ENCODE measurements around the gene CCL1. TPM values are rescaled to one million over a fixed set of nuclear protein-coding genes. Genes with fewer than 3 reads are reported as not detected.

The CCL1 gene
- total RNA-seq, 1 experiment from 2014 or later = not detected

DNA sequence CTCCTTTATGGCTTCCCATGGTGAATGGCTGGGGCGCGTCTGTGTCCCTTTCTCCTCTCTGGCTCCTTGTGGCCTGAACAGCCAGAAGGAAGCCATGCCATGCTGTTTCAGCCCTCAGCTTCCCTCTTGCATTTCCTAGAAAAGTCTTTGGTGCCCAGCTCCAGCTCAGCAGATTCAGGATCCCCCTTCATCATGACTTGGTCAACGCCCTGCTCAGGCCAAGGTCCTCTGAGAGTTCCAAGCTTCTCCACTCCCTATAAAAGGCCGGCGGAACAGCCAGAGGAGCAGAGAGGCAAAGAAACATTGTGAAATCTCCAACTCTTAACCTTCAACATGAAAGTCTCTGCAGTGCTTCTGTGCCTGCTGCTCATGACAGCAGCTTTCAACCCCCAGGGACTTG lies 6.8 kb downstream of the CCL1 start, which contains the start of gene CCL13:
TSS of gene CCL13 (plus strand) at position 287 of the 400 bp plus-strand sequence. CDS start at position 334, 47 bp downstream.
- Histone ChIP-seq H3K4ac (ENCODE audit: low read depth, low read length) (no peak within 1 kb of the TSS), H2BK15ac (ENCODE audit: low read depth, low read length) (no peak within 1 kb of the TSS), H3K79me2 (ENCODE audit: insufficient read depth, low read length) (no peaks in the 10 kb centered on the region), H2AFZ (ENCODE audit: low read length) (no peak within 1 kb of the TSS), H3K14ac (ENCODE audit: insufficient read depth, low read length) (no peak within 1 kb of the TSS), H2BK20ac (ENCODE audit: low read depth, low read length, poor library complexity, severe bottlenecking) (no peak within 1 kb of the TSS), H3K18ac (ENCODE audit: insufficient read length, low read depth, low read length) (no peak within 1 kb of the TSS), H3K9ac (ENCODE audit: extremely low read depth, insufficient read length, low read length) (no peak within 1 kb of the TSS), H3K27me3 (ENCODE audit: insufficient read depth, low read length) (no peaks in the 10 kb centered on the region), H2BK12ac (ENCODE audit: insufficient read length, low read depth, low read length) (no peak within 1 kb of the TSS), H4K91ac (ENCODE audit: insufficient read length, low read depth, low read length) (no peak within 1 kb of the TSS), H3K23ac (ENCODE audit: insufficient read length, low read depth, low read length) (no peak within 1 kb of the TSS), H3K4me2 (ENCODE audit: insufficient read depth, insufficient read length, low read length) (no peak within 1 kb of the TSS), H4K20me1 (ENCODE audit: control insufficient read depth, insufficient read depth, insufficient read length) (no peaks in the 10 kb centered on the region), H3K9me3 (ENCODE audit: control insufficient read depth, low read depth, low read length) (no peaks in the 10 kb centered on the region), H3K23me2 (ENCODE audit: insufficient read length, low read depth, low read length, poor library complexity, severe bottlenecking) (no peaks in the 10 kb centered on the region), H4K5ac (ENCODE audit: insufficient read length, low read depth, low read length) (no peak within 1 kb of the TSS), H4K8ac (replicated peaks; ENCODE audit: insufficient read length, low read depth, low read length) (no peak within 1 kb of the TSS), H3T11ph (ENCODE audit: low read length) (no peak within 1 kb of the TSS), H2AK5ac (ENCODE audit: insufficient read length, low read length) (no peak within 1 kb of the TSS), H3K79me1 (ENCODE audit: insufficient read depth, low read depth, low read length, poor library complexity, severe bottlenecking) (no peaks in the 10 kb centered on the region), H2BK120ac (ENCODE audit: low read depth, low read length, poor library complexity, severe bottlenecking) (no peak within 1 kb of the TSS), H2BK5ac (ENCODE audit: insufficient read length, low read length) (no peak within 1 kb of the TSS), H3K56ac (ENCODE audit: insufficient read length, low read depth, low read length) (no peak within 1 kb of the TSS), H3K27ac (ENCODE audit: insufficient read length, low read depth, low read length) (no peak within 1 kb of the TSS), H3K4me1 (ENCODE audit: insufficient read depth, low read length) (no peaks in the 10 kb centered on the region)
- no CpG with 5 or more reads among the region's 5 CpGs for WGBS (ENCODE audit: extremely low coverage, insufficient read length, low lambda C conversion rate)
- TF ChIP-seq CTCF (conservative IDR thresholded peaks at IDR 0.05) = no peak
- Mint-ChIP-seq H3K27me3 (ENCODE audit: low read depth) (peaks cover 9% of the 10 kb centered on the region), H3K4me3 (no peak within 1 kb of the TSS), H3K9me3 (peaks cover 6 to 7% of the 10 kb centered on the region in 2 experiments; a peak in 4 of 5 replicates), H3K36me3 (ENCODE audit: insufficient read depth in 1 of 3, low read depth in 3 of 3) (no peaks in the 10 kb centered on the region; a peak in 1 of 7 replicates), H3K27ac (no peak within 1 kb of the TSS; a peak in 1 of 7 replicates), H3K4me1 (peaks cover 0 to 4% of the 10 kb centered on the region in 2 experiments; a peak in 1 of 4 replicates)
- no peak for DNase-seq

Measured in H9 (cell line).